ENCODE measurements around the gene ZNF385C. TPM values are rescaled to one million over a fixed set of nuclear protein-coding genes. Genes with fewer than 3 reads are reported as not detected.
A peak's percentile ranks its signal among the peaks of the same experiment; 100 is the strongest.

Gene ZNF385C
- total RNA-seq, 1 donor from 2014 or later = 0.13 TPM

GRCh38 chr17:42052346-42052877, 45.9 kb downstream of the ZNF385C start:
- ATAC-seq = no peak
- DNase-seq (ENCODE audit: low spot score) = no peak

- ATAC-seq (no peak), DNase-seq (ENCODE audit: low spot score) (no peak)
Measured at GRCh38 chr17:42051645-42052044, 46.6 kb downstream of the ZNF385C start.

DNA sequence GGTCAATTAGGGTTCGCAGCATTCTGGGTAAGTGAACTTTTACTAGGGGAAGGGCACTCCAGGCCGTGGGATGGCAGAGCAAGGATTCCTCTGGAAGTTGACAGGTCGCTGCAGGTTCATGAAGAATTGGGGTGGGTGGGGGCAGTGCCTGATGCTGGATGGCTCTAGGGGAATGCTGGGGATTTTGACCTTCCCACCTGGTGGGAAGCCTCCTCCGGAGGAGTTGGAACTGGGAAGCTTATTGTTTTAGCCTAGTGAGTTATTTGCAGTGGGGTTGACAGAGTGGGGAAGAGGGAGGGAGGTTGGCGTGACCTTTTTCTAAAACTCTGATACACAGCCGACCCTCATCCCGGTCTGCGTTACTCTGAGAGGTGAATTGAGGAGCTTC, 47.3 kb downstream of the ZNF385C start:
- DNase-seq (ENCODE audit: low spot score) (no peak), ATAC-seq (peak; percentile 33)

DNA sequence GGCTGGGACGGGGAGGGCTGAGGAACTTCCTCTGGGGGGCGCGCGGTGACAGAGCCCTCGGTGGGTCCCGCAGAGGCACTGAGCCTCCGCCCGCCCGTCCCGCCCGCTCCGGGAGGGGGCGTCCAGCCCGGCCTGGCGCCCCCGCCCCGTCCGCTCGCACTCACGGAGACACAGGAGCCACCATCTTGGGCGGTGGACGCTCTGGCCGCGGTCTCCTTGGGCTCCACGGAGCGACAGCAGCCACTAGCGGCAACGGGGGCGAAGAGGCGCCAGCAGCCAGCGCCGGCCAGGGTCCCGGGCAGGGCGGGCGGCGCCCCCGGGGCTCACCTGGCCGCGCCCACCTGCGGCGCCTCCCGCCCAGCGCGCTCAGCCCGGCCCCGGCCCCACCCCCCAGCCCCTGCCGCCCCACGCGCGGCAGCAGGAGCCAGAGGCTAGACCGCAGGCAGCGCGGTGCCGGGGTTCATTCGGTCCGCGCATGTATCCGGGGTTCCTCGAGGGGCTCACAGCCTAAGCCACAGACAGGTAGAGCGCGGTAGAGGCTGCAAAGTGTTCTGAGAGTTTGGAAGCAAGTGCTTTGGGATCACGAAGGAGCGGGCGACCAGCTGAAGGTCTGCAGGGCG, 47.8 kb downstream of the ZNF385C start, which contains the start of gene C17orf113:
C17orf113 (minus strand) TSS at position 209 of the 620 bp plus-strand sequence. CDS start 7,225 bp downstream, outside the sequence.
- peak; percentile 89 for ATAC-seq
- DNase-seq (ENCODE audit: low spot score) = peak; percentile 56

DNA sequence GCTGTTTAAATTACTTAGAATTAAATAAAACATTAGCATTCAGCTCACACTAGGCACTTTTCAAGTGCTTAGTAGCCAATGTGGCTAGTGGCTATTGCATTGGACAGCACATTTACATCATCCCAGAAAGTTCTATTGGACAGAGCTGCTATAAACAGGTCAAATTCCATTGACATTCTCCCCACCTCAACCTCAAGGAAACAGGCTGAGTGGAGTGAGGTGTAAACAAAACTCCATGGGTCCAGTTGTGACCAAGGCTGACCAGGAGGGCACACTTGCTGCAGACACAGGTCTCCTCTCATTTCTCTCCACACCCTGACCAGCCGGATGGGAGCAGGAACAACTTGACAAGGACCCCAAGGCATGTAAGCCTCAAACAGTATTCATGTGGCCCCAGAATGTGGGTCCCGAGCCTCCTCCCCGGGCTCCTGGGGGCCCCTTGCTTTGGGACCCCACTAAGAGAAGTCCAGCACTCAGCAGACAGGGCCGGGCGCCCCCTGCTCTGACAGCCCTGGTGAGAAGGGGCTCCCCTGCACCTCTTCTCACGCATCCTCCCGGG, 48.4 kb downstream of the ZNF385C start:
- ATAC-seq (peak; percentile 42), DNase-seq (ENCODE audit: low spot score) (no peak)

- ATAC-seq (no peak), DNase-seq (ENCODE audit: low spot score) (no peak)
Measured at GRCh38 chr17:42047343-42047742, 50.9 kb downstream of the ZNF385C start.

DNA sequence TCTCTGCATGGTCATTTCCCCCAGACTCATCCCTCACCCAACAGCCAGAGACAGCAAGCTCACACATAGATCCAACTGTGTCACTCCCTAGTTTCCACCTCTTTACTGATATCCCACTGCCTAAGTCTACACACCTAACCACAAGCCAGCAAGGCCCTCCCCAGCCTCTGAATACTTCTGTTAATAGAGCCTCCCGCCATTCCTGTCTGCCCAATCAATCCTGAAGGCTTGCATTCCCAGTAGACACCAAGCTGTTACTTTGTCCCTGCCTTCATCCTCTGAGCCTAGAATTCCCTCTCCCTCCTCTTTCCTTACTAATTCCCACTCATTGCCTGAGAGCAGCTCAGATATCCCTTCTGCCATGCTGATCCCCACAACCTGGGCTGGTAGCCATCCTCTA, 52.6 kb downstream of the ZNF385C start:
- no peak for DNase-seq (ENCODE audit: low spot score)
- ATAC-seq = no peak

DNA sequence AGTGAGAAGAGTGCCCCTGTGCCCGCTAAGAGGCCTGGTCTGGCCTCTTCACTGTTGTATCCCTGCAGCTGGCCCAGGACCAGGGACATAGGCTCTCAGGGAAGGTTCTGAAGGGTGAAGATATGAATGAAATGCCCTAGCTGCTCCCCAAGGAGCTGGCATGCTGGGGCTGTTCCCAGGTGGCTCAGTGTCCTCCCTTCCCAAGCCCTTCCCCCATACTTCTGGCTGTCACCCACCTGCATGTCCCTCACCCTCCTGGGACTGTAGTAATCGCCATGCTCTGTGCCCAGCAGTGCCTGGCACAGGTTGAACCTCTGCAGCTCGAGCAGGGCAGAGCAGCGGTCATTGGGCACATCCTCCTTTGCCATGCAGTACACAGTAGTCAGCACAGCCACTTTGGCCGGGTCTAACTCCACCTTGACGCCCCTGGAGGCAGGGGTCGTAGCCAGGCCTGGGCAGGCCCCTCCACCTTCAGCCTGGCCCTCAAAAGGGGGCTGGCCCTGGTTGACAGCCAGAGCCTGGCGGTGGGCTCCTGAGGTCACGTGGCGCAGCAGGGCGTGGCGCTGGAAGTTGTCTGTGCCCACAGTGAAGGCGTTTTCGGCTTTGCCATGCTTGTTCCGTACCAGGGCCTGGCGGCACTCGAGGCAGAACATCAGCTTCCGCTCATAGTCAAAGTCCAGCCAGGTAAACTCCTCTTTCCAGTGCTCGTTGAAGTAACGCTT, 55.5 kb downstream of the ZNF385C start:
- no peak for DNase-seq (ENCODE audit: low spot score)
- no peak for ATAC-seq

DNA sequence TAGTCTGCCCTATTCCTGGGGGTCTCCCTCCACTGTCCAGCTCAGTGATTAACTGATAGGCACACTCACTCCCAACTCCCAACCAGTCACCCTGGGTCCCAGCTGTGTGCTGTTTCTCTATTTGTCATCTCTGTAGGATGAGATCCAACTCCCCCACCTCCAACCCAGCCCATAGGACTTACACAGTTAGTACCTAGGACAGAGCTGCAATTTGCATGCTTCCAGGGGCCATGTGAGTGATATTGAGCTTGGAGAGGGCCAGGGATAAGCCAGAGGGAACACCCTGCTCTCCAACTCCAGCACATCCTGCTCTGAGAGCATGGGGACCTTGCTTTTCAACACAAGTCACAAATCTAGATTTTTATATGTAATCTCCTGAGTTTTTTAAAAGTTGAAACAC, 56.7 kb downstream of the ZNF385C start:
- DNase-seq (ENCODE audit: low spot score) = no peak

DNA sequence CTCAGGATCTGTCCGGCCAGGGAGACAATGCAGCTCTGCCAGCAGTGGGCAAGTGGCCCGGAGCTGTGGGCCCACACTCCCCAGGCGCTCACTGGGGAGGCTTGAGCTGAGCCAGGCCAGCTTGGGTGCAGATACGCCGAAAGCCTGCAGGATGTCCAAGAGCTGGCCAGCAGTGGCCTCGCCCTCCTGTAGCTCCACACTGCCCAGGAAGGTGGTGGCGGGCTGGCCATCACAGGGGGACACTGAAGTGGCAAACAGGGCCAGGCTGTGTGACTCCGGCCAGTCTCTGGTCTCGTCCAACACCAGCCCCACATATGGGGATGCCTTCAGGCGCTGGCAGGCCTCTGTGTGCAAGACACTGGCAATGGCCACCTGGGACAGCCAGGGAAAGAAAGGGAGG, 57.5 kb downstream of the ZNF385C start:
- no peak for ATAC-seq
- DNase-seq (ENCODE audit: low spot score) = no peak

More for the DNA sequence above, 56.7 kb downstream of the ZNF385C start:
- ATAC-seq = no peak

- DNase-seq (ENCODE audit: low spot score) (peak; percentile 67), ATAC-seq (peak; percentile 81)
Measured at GRCh38 chr17:42039794-42040763, 58.2 kb downstream of the ZNF385C start.

DNA sequence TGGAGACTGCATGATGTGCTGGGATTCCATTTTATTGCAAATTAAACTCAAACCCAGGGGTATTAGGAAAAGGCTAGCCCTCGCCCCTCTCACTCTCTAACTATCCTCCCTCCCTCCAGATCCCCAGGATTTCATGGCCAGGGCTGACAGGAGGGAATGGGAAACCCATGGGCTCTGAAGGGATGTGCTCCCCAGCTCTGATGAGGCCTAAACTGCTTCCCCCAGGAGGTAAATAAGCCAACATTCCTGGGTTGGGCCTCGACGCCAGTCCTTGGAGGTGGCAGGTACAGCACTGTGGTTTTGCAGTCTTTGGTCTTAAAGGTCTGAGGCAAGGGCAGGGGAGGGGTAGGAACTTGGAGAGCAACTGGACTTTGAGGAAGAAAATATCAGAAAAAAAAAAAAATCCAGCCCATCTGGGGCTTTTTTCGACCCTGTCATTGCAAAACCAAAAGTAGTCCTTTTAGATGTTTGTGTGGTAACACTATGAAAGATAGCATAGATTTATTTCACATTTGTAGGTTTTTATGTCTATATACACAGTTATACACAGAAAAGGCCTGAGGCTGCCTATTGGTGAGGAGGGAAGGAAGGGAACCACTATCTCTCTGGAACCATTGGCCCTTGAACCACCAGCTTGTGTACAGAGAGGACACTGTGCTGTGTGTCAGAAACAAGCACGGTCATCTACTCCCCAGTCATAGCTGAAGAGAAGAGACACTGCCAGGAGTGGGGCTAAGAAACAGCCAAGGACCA, 59.9 kb downstream of the ZNF385C start:
- DNase-seq (ENCODE audit: low spot score) (no peak), ATAC-seq (no peak)

- ATAC-seq (no peak), DNase-seq (ENCODE audit: low spot score) (no peak)
Measured at GRCh38 chr17:42034059-42034458, 64.2 kb downstream of the ZNF385C start.

DNA sequence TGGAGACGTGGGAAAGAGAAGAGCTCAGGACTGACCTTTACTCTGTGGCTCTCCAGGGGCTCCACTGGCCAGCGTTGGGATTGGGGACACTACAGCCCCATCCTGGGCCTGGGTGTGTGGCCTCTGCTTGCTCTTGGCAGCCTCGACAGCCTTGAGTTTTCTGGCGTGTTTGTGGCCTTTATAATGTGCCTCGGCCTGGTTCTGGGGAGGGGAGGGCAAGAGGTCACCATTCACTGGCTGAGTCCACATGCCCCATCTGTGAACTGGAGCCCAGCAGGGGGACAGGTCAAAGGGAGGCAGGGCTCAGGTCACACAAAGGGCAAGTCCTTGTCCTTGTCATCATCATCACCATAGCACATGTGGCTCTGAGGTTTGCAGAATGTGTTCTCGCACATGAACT, 66.7 kb downstream of the ZNF385C start:
- ATAC-seq (peak; percentile 66), DNase-seq (ENCODE audit: low spot score) (no peak)

- no peak for ATAC-seq
- no peak for DNase-seq (ENCODE audit: low spot score)
Measured at GRCh38 chr17:42028791-42029127, 69.5 kb downstream of the ZNF385C start.

DNA sequence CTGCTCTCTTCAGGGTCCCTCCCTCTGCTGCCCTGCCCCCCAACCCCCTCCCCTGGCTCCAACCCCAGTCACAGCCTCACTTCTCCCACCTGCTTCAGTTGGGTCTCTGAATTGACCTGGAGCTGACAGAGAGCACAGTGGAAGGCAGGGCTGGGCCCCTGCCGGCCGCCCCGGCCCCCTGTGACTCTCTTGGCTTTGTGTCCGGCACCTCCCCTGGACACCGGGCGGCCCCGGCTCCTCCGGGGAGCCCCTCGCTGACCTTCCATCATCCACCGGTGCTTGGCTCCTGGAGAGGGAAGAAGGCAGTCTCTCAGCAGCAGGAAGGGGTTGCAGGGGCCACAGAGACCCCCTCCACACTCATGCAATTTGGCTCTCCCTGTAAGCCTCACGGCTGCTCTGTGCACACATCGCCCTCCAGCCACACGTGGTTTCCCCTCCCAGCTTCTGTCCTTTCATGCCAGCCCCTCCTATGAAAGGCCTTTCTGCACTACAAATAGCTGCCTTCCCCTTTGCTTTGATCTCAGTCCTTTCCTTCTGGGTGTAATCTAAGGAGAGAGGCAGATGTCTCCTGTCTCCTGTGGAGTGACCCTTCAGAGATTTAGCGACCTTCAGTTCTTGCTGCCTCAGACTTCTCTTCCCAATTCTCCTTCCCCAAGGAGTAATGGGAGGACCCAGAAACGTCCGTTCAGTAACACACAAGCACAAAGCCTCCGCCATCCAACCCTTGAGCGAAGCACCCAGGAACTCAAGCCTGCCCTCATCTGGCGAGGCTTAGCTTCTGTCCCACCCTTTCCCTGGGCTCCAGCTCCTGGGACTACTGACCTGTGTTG, 70.1 kb downstream of the ZNF385C start:
- DNase-seq (ENCODE audit: low spot score) (peak; percentile 54), ATAC-seq (peak; percentile 68)

- ATAC-seq (no peak), DNase-seq (ENCODE audit: low spot score) (no peak)
Measured at GRCh38 chr17:42027590-42027889, 70.7 kb downstream of the ZNF385C start.

- DNase-seq (ENCODE audit: low spot score) (no peak), ATAC-seq (no peak)
Measured at GRCh38 chr17:42026857-42027589, 71.2 kb downstream of the ZNF385C start.

DNA sequence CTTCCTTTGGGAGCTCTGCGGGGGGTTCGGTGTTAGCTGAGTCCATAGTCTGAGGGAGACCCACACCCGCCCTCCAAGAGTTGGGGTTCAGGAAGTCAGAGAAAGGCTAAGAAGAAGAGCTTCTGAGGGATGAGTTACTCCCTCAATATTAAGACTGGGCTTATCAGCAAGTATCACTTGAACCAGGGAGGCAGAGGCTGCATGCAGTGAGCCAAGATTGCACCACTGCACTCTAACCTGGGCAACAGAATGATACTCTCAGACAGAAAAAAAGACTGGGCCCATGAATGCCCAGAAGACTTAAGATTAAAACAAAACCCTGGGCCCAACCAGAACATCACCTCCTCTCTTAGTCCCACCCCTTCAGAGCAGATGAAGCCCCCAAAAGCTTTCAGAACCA, 72.3 kb downstream of the ZNF385C start:
- no peak for ATAC-seq
- DNase-seq (ENCODE audit: low spot score) = no peak
